Kidney tubule cell (primary cell): ENCODE data around the gene ATP11A.
"Not testable (repeated sequence)": the region's sequence is repeated elsewhere in the genome, so short reads cannot be mapped to it uniquely, and the experiment has no call there.

Source experiments
- DNase-seq: peaks from one replicate; pipeline ENCODE4 v3.0.0-alpha.2; 2018; ENCODE audit warnings: low spot score

ATP11A gene

GRCh38 chr13:112881656-112882554 lies 192.1 kb downstream of the ATP11A start:
- no peak for DNase-seq

GRCh38 chr13:112882555-112883024 lies 192.8 kb downstream of the ATP11A start:
- no peak for DNase-seq

- DNase-seq = no peak
Measured at GRCh38 chr13:112883241-112883945, 193.6 kb downstream of the ATP11A start.

GRCh38 chr13:112884700-112885099 lies 194.9 kb downstream of the ATP11A start:
- not testable (repeated sequence) for DNase-seq

GRCh38 chr13:112885242-112885781 lies 195.5 kb downstream of the ATP11A start:
- DNase-seq = no peak

GRCh38 chr13:112885782-112886268 lies 196.0 kb downstream of the ATP11A start:
- peak; percentile 86 for DNase-seq

- no peak for DNase-seq
Measured at GRCh38 chr13:112887151-112887550, 197.3 kb downstream of the ATP11A start.

GRCh38 chr13:112887557-112887991 lies 197.7 kb downstream of the ATP11A start:
- no peak for DNase-seq

GRCh38 chr13:112888238-112889111 lies 198.6 kb downstream of the ATP11A start:
- no peak for DNase-seq

GRCh38 chr13:112889351-112890290 lies 199.8 kb downstream of the ATP11A start:
- no peak for DNase-seq

GRCh38 chr13:112890316-112891145 lies 200.7 kb downstream of the ATP11A start:
- DNase-seq = no peak

GRCh38 chr13:112891477-112892401 lies 201.9 kb downstream of the ATP11A start:
- DNase-seq = peak; percentile 45

GRCh38 chr13:112892426-112893206 lies 202.8 kb downstream of the ATP11A start:
- DNase-seq = peak; percentile 82

- DNase-seq = no peak
Measured at GRCh38 chr13:112893207-112893569, 203.3 kb downstream of the ATP11A start.

GRCh38 chr13:112893570-112894422 lies 204.0 kb downstream of the ATP11A start:
- peak; percentile 80 for DNase-seq

GRCh38 chr13:112894423-112894672 lies 204.5 kb downstream of the ATP11A start:
- DNase-seq = no peak
